Testis (tissue), 3 donors: ENCODE data around the gene CCRL2. TPM values are rescaled to one million over a fixed set of nuclear protein-coding genes. Genes with fewer than 3 reads are reported as not detected.

Experiments used
- DNase-seq: peaks from one replicate; pipeline ENCODE4 v3.0.0-alpha.2; 2019
- H3K27ac ChIP-seq, 2 donors: fragments of 200-600 bp; sonication (generic); one replicate each; pipeline ENCODE4 v1.5.1; 2019
- H3K27me3 ChIP-seq: fragments of 200-600 bp; sonication (generic); one replicate; pipeline ENCODE4 v1.5.1; 2019
- H3K36me3 ChIP-seq: fragments of 200-600 bp; sonication (generic); one replicate; pipeline ENCODE4 v1.5.1; 2017; ENCODE audit warnings: low read depth; ENCODE audit errors: missing control alignments
- H3K4me1 ChIP-seq: fragments of 200-600 bp; sonication (generic); one replicate; pipeline ENCODE4 v1.5.1; 2019
- H3K4me3 ChIP-seq, 2 donors: fragments of 200-600 bp; sonication (generic); one replicate each; pipeline ENCODE4 v1.5.1; 2017 to 2019
- H3K9me3 ChIP-seq: fragments of 200-600 bp; sonication (generic); one replicate; pipeline ENCODE4 v1.5.1; 2017
- CTCF ChIP-seq, 3 experiments: fragments of 450-650 bp in 2 of 3; fragments of 200-600 bp in 1 of 3; sonication (generic) in 1 of 3; IDR thresholded peaks; one replicate each; pipeline ENCODE4 v1.5.1; 2016 to 2019; ENCODE audit warnings: antibody characterized with exemption in 3 of 3, mild to moderate bottlenecking in 2 of 3, moderate library complexity in 1 of 3
- POLR2A ChIP-seq: fragments of 450-650 bp; IDR thresholded peaks from one replicate; pipeline ENCODE4 v1.6.1; 2017; ENCODE audit warnings: antibody characterized with exemption, mild to moderate bottlenecking, moderate library complexity
- WGBS, 2 donors: methylation state at CpG; one replicate each; pipeline ENCODE4 v1.1.5; 2018; 5-methylcytosine and 5-hydroxymethylcytosine counted together
- intact Hi-C: fragments of 100-400 bp; cut with DNase I; formaldehyde crosslinking; loops from one replicate; pipeline ENCODE4 v1.15.1; 2023; ENCODE audit warnings: low total_unique reads
- polyA plus RNA-seq: library from polyadenylated mRNA; stranded (reverse); fragments of 350-450 nt; fragmentation: Illumina TruSeq; extraction: RNeasy Lipid Tissue Mini Kit (QIAGEN cat#74804); gene quantifications from one replicate; pipeline ENCODE4 v1.2.3, GENCODE V29; 2014; ENCODE audit warnings: low read depth, low replicate concordance; ENCODE audit not compliant: insufficient read depth
- total RNA-seq, 2 donors: library from RNA; depleted of rRNA; stranded (reverse); fragments of >200 nt; gene quantifications; one replicate each; pipeline ENCODE4 v1.2.3, GENCODE V29; 2016

The CCRL2 gene
- total and polyA plus RNA-seq, 3 donors from 2014 or later = 0.31 to 1.2 (median 0.87) TPM

- DNase-seq = no peak
- no peaks in the 10 kb centered on the region for H3K27me3 ChIP-seq
- intact Hi-C loops = no loop called here
- no peak overlapping the region for H3K4me3 ChIP-seq
- WGBS, 2 donors = 91 to 93% methylated on average over 6 of the region's 6 CpGs
- no peak for TF ChIP-seq POLR2A
- no peak for TF ChIP-seq CTCF (IDR thresholded peaks at IDR 0.05)
- peaks cover 5% of the 10 kb centered on the region for H3K4me1 ChIP-seq
- H3K27ac ChIP-seq = no peak overlapping the region
- H3K36me3 ChIP-seq = no peaks in the 10 kb centered on the region
- H3K9me3 ChIP-seq = no peaks in the 10 kb centered on the region
These were observed 8.7 kb upstream of the CCRL2 start for GRCh38 chr3:46398186-46398955.

GRCh38 chr3:46399098-46399497, 8.0 kb upstream of the CCRL2 start:
- Histone ChIP-seq H3K4me3 (no peak overlapping the region), H3K27me3 (no peaks in the 10 kb centered on the region), H3K4me1 (peaks cover 5% of the 10 kb centered on the region), H3K9me3 (no peaks in the 10 kb centered on the region), H3K36me3 (no peaks in the 10 kb centered on the region), H3K27ac (no peak overlapping the region)
- intact Hi-C loops = no loop called here
- 81 to 89% methylated on average over 2 of the region's 2 CpGs for WGBS, 2 donors
- DNase-seq = no peak
- TF ChIP-seq CTCF (IDR thresholded peaks at IDR 0.05) = no peak
- no peak for TF ChIP-seq POLR2A

DNA sequence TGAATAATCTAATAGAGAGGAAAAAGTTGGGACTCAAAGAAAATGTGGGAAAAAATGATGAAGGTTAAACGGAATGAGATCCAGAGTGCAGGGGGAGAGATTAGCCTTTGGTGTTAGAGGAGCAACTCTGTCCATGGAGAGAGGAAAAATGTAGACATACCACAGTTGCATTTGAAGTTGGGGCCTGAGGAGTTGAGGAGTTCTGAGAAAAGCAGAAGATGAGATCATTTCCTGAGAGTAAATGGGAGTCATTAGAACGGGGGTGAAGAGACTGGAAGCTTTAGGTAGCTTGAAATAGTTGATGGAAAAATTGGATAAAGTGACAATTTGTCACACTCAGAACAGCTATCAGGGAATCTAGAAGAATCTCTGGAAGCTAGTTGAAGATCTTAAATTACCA, 7.5 kb upstream of the CCRL2 start:
- no peak for DNase-seq
- no peak overlapping the region for H3K4me3 ChIP-seq
- TF ChIP-seq CTCF (IDR thresholded peaks at IDR 0.05) = no peak
- TF ChIP-seq POLR2A = no peak
- 75 to 76% methylated on average over 2 of the region's 2 CpGs for WGBS, 2 donors
- H3K4me1 ChIP-seq = peaks cover 5% of the 10 kb centered on the region
- H3K27me3 ChIP-seq = no peaks in the 10 kb centered on the region
- no peaks in the 10 kb centered on the region for H3K36me3 ChIP-seq
- intact Hi-C loops = no loop called here
- no peaks in the 10 kb centered on the region for H3K9me3 ChIP-seq
- no peak overlapping the region for H3K27ac ChIP-seq

DNA sequence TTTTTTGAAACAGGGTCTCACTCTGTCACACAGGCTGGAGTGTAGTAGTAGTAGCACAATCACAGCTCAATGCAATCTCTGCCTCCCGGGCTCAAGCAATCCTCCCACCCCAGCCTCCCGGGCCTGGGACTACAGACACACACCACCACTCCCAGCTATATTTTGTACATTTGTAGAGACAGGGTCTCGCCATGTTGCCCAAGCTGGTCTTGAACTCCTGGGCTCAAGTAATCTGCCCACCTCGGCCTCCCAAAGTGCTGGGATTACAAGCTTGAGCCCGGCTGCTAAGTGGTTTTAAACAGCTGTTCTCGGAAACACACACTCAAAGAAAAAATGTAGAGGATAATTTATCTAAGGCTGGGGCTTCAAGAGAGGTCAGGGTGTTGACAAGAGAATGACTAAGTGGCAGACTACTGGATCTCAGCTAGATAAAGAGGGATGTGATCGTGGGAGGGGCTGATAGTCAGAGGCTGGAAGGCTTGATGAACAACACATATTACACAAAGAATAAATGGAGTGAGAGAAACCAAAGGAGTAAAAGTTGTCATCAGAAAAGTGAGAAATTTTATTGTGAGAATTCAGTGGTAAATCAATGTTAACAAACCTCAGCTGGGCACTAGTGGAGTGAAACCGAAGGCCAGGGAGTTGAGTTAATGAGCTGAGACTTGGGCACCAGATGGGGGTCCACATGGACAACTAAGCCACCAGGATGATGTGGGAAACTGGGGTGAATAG, 6.9 kb upstream of the CCRL2 start:
- Histone ChIP-seq H3K36me3 (no peaks in the 10 kb centered on the region), H3K9me3 (no peaks in the 10 kb centered on the region), H3K4me1 (peaks cover 5% of the 10 kb centered on the region), H3K27ac (no peak overlapping the region), H3K27me3 (no peaks in the 10 kb centered on the region), H3K4me3 (no peak overlapping the region)
- 62 to 67% methylated on average over 8 of the region's 8 CpGs for WGBS, 2 donors
- intact Hi-C loops = no loop called here
- TF ChIP-seq POLR2A (no peak), CTCF (IDR thresholded peaks at IDR 0.05) (no peak)
- DNase-seq = no peak
